WI38 (cell line): ENCODE data around the gene FBRS.
"Not testable (repeated sequence)": the region's sequence is repeated elsewhere in the genome, so short reads cannot be mapped to it uniquely, and the experiment has no call there.

Source experiments
- H3K4me3 ChIP-seq: 2 replicates; pipeline ENCODE4 v1.5.1; 2011; ENCODE audit warnings: low read depth, mild to moderate bottlenecking, control low read depth, low read length
- CTCF ChIP-seq: IDR thresholded peaks from 2 replicates; pipeline ENCODE4 v1.5.1; 2012; ENCODE audit warnings: low read depth, mild to moderate bottlenecking, control low read depth, low read length

FBRS gene

GRCh38 chr16:30678586-30678970 is 20.3 kb downstream of the FBRS start:
- no peak overlapping the region for H3K4me3 ChIP-seq
- no peak for TF ChIP-seq CTCF

GRCh38 chr16:30680326-30680725 is 22.1 kb downstream of the FBRS start:
- no peak overlapping the region for H3K4me3 ChIP-seq
- no peak for TF ChIP-seq CTCF

GRCh38 chr16:30688701-30689100 is 30.5 kb downstream of the FBRS start:
- TF ChIP-seq CTCF = no peak
- H3K4me3 ChIP-seq = no peak overlapping the region

- no peak for TF ChIP-seq CTCF
- no peak overlapping the region for H3K4me3 ChIP-seq
These were observed 33.7 kb downstream of the FBRS start for GRCh38 chr16:30691907-30692306.

GRCh38 chr16:30692396-30693064 is 34.3 kb downstream of the FBRS start:
- no peak overlapping the region for H3K4me3 ChIP-seq
- no peak for TF ChIP-seq CTCF

GRCh38 chr16:30694926-30695693 is 36.9 kb downstream of the FBRS start:
- no peak overlapping the region for H3K4me3 ChIP-seq
- no peak for TF ChIP-seq CTCF

- not testable (repeated sequence) for H3K4me3 ChIP-seq
These were observed 38.4 kb downstream of the FBRS start for GRCh38 chr16:30696646-30697045.
